NCI-H460 (cell line): Measurements from ENCODE around the gene CFAP58. TPM values are rescaled to one million over a fixed set of nuclear protein-coding genes. Genes with fewer than 3 reads are reported as not detected.

Experiments used
- DNase-seq: peaks from one replicate; pipeline ENCODE4 v3.0.0-alpha.2; 2016; ENCODE audit warnings: low read depth; ENCODE audit errors: extremely low read depth
- total RNA-seq: library from RNA; depleted of rRNA; stranded (reverse); fragments of >200 nt; shearing (Covaris generic); gene quantifications from 2 replicates; pipeline ENCODE4 v1.2.3, GENCODE V29; 2014

Gene CFAP58
- total RNA-seq, 1 experiment from 2014 or later: 1.4 TPM

DNA sequence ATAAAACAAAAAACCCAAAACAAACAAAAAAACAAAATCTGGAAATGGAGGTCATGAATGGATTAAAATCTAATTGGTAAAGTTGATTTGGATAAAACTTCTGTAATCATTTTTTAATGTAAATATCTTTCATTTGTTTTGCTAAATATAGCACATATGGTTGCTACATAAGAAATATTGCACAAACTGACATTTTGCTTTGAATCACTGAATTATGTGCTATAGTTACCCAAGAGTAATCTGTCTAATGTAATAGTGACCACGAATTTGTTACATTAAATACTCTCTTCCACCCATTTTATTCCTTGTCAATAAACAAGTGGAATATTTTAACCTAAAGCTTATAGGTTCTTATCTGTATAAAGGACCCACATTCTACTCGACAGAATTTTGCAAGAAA, 6.2 kb downstream of the CFAP58 start:
- no peak for DNase-seq

DNA sequence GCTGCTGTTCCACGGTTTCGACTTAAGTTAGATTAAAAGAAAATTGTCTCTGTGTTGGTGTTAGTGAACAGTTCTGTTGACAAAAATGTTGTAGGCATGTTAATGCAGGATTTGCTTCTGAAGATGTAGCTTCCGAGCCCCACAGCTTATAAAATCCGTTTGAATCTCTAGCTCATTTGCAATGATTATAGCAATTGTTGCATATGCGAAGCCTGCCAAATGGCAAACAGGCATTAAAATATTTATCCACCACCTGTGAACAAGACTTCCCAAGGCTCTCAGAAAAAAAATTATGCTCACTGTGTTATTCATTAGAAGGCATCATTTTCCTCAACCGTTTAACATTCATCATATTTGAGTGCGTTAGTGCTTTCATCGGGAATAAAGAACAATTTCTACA, 14.3 kb downstream of the CFAP58 start:
- DNase-seq: no peak

- no peak for DNase-seq
Measured at GRCh38 chr10:104368381-104368780, 14.7 kb downstream of the CFAP58 start.

DNA sequence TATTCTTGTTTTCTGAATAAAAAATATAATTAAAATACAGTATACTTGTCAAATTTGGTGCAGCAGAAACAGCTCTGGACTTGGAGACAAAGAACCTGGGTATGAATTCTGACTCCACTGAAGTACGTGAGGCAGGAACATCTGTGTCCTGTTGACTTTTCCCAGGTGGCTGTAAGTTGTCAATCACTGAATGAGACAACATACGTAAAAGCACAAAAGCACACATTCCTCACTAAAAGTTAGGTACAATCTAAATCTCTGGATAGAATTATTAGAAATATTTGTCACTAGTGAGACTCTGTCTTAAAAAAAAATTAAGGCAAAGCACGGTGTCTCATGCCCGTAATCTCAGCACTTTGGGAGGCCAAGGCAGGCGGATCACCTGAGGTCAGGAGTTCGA, 18.1 kb downstream of the CFAP58 start:
- no peak for DNase-seq

- no peak for DNase-seq
Measured at GRCh38 chr10:104374591-104374990, 21.0 kb downstream of the CFAP58 start.

- DNase-seq: no peak
Measured at GRCh38 chr10:104376784-104377300, 23.2 kb downstream of the CFAP58 start.

DNA sequence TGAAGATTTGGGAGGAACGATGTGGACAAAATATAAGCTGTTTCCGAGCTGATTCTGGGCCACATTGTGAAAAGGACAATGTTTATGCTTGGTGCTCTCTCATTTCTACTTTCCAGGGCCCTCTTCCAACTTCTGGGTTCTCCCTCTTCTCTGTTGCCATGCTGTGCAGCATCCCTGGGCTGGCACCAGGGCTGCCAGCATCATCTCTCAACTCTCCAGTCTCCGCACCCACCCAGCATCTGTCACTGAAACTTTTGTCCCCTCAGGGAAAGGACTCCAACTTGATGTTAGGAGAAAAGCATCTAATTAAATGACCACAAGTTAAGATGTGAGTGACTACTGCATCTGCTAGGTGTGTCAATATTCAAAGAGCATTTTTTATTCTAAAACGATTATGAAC, 26.7 kb downstream of the CFAP58 start:
- DNase-seq: no peak

DNA sequence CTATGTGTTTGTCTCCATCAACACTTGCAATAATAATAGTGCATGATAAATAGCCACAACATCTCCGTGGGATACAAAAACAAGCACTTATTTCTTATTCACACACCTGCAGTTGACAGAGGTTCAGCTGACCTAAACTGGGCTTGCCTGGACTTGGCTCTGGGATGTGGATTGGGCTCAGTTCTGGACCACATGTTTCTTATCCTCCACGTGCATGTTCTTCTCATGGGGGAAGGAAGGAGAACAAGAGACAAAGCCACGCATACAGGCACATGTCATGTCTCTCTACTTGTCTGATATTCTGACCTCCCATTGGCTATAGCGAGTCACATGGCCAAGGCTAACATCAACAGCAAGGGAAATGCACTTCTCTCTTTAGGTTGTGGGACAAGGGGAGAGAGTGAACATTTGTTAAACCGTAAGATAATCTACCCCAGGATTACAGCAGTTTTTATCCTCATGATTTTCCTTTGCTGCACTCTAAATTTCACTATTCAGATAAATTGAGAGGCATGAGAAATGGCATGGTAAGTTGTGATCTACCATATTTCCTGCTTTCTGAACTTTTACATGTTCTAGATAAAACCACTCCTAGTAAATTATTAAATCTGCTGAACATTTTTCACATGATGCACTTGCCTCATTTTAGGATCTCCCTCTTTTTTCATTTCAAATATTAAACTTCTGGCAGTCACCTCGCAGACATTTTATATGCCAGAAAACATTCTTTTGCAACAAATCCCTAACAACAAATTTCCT, 33.7 kb downstream of the CFAP58 start:
- no peak for DNase-seq

DNA sequence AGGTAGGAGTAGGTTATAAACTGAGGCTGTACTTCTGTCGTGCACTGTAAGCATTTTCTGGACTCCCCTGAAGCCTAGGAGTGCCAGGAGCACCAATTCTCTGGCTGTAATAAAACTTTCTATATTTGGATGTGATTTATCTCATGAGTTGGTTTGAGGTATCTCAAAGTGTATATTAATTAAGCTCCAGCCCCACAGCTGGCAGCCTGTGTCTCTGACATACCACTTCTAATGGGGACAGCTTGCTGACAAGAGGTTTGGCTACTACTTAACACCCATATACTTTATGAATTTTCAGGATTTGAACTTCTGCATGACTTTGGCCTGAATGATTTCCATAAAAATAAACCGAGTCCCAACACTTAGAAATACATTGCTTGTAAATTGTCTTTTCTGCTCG, 35.2 kb downstream of the CFAP58 start:
- DNase-seq: no peak

- no peak for DNase-seq
Measured at GRCh38 chr10:104391150-104391968, 37.7 kb downstream of the CFAP58 start.

DNA sequence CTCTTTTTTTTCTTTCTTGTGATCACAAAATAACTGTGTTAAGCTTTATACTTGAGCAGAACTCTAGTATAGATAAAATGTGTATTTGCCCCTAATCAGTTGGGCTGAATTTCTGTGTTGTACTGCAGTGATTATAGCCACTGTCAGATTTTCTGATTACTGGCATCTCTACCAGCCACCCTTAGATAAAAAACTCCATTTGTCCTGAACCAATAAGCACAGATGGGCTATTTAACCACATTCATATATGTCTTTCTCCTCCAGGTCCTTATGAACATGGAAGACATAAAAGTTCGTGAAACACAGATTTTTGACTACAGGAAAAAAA, 38.3 kb downstream of the CFAP58 start:
- DNase-seq: no peak

DNA sequence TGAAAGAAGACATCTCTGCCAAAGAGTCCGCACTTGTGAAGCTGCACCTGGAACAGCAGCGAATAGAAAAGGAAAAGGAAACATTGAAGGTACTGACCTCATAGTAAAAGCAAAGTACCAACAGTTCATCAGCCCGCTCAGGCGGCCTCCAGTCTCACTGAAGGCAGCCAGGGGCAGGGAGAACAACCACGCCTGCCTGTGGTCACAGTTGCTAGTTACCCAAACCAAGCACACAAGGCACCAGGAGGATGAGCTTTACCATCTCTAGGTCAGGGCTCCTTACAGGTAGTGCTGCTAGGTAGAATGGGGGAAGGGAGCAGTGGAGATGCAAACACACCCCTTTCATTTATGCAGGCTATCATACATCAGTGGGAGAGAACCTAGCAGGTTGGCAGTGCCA, 39.8 kb downstream of the CFAP58 start:
- no peak for DNase-seq

- no peak for DNase-seq
Measured at GRCh38 chr10:104396581-104396980, 42.9 kb downstream of the CFAP58 start.

DNA sequence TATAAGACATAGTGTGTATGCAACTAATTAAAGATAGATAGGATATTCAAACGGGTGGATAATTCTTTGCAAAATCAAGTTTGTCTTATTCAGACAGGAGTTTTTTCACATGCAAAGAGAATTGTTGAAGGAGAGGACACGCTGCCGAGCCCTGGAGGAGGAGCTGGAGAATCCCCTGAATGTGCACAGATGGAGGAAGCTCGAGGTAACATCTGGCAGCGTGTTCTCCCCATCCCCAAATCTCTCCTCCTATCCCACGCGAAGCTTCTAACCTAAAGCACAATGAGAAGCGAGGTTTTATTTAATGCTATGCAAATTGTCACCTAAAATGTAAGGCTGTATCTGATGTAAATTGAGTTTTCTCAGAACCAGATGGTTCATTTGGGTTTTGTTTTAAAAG, 50.0 kb downstream of the CFAP58 start:
- no peak for DNase-seq

DNA sequence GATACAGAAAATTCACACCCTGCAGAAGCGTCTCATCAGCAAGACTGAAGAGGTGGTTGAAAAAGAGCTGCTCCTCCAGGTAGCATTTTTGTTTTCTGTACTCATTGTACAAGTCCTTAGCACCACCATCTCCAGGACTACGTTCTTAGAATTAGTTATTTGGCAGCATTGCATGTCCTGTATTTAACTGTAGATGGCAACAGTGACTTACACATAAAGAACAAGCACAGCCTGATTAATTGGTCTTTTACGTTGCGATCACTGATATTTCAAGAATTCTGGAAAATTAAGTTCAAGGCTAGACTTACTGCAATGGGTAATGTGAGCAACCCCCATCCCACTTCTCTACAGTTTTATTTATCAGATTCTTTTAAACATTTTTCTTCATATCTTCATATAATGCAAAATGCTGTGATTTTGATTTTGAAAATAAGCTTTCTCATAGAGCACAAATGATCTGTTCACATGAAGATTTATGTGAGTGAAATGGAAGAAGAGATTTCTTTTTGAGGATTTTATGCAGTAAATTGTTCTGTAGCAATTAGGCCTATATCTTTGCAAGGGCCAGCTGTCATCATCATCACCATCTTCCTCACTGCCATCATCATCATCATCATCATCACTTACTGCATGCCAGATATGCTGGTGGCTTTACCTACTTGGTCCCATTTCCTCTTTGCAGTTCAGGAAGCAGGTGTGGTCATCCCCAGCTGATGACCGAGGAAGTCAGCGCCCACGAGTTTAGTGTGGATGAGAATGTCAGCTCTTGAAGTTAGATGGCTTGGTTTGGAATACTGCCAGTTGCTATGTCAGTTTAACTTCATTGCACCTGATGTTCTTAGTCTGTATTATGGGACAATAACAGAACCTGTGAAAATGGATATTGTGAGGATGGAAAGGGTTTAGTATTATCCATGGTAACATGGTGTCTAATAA, 53.4 kb downstream of the CFAP58 start:
- peak; percentile 59 for DNase-seq

DNA sequence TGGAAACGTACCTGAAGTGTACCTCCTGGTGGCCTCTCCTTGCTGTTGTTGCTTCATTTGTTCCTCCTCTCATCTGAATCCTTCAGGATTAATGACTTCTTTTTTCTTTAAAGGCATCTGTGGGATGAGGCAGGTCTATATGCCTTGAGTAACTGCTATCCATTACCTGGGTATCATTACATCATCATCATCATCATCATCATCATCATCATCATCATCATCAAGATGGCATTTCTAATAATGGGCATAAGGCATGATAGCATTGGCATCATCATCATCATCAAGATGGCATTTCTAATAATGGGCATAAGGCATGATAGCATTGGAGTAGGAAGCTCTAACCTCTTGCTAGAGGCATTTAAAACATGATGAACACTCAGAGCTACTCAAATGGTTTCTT, 59.9 kb downstream of the CFAP58 start:
- no peak for DNase-seq

DNA sequence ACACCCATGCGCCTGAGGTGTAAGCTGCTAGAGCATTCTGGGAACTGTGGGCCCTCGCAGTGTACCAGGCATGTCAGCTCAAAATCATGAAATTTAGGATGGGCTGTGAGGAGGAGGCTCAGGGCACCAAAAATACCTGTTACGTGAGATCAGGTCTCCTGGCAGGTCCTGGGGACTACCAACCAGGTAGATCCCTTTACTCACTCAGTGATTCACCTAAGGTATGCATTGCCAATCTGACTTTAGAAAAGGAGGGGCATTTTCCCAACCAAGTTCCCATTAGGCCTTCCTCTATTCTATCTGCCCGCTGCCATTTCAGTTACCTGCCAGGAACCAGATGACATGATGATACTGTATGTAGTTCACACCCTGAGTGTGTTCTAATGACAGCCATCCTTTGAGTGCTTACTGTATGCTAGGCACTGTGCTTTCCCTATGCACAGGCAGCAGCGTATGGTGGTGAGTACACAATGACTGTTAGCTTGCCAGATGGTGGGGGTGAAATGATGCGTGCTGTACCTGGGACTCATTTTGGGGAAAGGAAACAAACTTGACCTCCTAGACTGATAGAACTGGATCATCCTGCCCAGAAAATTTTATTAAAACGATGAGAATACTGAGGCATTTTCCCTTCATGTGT, 62.0 kb downstream of the CFAP58 start:
- no peak for DNase-seq

DNA sequence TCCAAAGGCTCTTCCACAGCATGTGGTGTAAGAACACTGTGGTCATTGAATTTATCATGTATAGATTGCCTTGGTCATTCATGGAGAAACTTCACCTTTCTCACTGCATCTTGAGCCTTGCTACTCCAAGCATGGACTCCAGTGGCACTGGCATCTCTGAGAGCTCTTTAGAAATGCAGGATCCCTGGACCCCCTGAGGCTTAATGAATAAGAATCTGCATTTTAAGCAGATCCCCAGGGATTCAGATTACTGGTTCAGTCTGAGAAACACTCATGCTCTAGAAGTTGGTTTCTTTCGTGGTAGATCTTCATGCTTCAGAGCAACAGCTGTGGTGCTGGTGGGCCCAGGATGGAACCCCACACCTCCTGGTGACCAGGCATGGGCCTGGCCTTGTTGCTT, 63.2 kb downstream of the CFAP58 start:
- DNase-seq: no peak

DNA sequence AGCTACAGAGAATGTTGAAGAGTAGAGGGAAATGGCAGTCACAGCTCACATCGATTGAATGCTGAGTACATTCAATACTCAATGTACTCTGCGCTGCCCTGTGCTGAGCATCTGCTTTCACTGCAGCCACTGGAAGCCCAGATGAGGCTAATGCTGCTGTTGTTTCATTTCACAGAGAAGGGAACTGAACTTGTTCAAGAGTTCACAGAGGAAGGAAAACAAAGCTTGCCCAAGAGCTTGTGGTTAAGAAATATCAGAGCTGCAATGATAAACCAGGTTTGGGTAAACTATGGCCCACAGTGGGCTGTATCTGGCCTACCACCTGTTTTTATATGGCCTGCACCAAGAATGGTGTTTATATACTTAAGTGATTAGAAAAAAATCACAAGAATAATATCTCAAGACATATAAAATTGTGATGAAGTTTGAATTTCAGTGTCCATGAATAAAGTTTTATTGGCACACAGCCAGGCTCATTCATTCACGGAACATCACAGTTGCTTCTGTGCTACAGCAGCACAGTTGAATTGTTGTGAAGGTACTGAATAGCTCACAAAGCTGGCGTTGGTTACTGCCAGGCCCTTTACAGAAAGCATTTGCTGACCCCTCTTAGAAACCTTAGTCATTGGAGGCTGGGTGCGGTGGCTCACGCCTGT, 64.1 kb downstream of the CFAP58 start:
- DNase-seq: no peak

DNA sequence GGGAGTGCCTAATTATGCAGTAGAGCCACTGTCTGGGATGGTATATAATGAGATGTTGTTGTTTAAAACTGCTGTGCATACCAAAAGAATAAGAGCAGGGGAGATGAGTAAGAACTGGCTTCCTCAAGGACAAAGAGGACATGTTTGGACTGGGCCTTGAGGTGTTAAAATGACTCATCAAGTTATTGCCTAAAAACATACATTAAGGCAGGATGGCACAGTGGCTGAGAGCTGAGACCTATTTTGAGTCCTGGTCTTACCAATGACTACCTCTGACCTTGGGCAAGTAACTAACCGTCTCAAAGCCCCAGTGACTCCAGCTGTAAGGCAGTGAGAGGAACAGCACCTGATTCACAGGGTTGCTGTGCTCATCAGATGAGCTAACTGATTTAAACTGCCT, 71.1 kb downstream of the CFAP58 start:
- peak; percentile 15 for DNase-seq
